ENCODE data around the gene EPS8L1. TPM values are rescaled to one million over a fixed set of nuclear protein-coding genes. Genes with fewer than 3 reads are reported as not detected.
"Not testable (repeated sequence)": the region's sequence is repeated elsewhere in the genome, so short reads cannot be mapped to it uniquely, and the experiment has no call there.

The EPS8L1 gene
- polyA plus RNA-seq, 1 donor (not counting 4 experiments of a cell fraction or from before 2014, with no cell fraction given), result 26.0 TPM

GRCh38 chr19:55058781-55059610 lies 16.7 kb upstream of the EPS8L1 start:
- Histone ChIP-seq H3K79me2 (ENCODE audit: control insufficient read depth, insufficient read depth, low read length) (peaks cover 14% of the 10 kb centered on the region), H3K9ac (ENCODE audit: control insufficient read depth, extremely low read depth, insufficient read depth, low read length) (no peak overlapping the region), H2AFZ (ENCODE audit: control insufficient read depth, low read length) (no peak overlapping the region), H3K9me1 (ENCODE audit: control insufficient read depth, extremely low read depth, insufficient read depth, low read length) (no peaks in the 10 kb centered on the region), H4K20me1 (ENCODE audit: control insufficient read depth, extremely low read depth, insufficient read depth, low read length) (no peaks in the 10 kb centered on the region), H3K9me3 (ENCODE audit: control insufficient read depth, low read depth, low read length) (peaks cover 1% of the 10 kb centered on the region), H3K36me3 (ENCODE audit: control insufficient read depth in 2 of 2, extremely low read depth in 1 of 2, insufficient read depth in 2 of 2, low read length in 2 of 2) (peaks cover 11 to 16% of the 10 kb centered on the region in 2 experiments), H3K4me3 (ENCODE audit: control insufficient read depth in 2 of 3, extremely low read depth in 1 of 3, insufficient read depth in 2 of 3, low read depth in 1 of 3, low read length in 3 of 3) (no peak overlapping the region), H3K4me1 (ENCODE audit: control insufficient read depth, extremely low read depth, insufficient read depth, low read length) (peaks cover 5% of the 10 kb centered on the region), H3K4me2 (ENCODE audit: control insufficient read depth, extremely low read depth, insufficient read depth, low read depth, low read length) (no peak overlapping the region), H3K27ac (ENCODE audit: control insufficient read depth, insufficient read depth, low read length) (no peak overlapping the region), H3K27me3 (ENCODE audit: control insufficient read depth, extremely low read depth, insufficient read depth, low read length) (no peaks in the 10 kb centered on the region)
- DNase-seq (ENCODE audit: low read depth, low spot score), result no peak
- FAIRE-seq, result no peak
- TF ChIP-seq, protein P1, sequence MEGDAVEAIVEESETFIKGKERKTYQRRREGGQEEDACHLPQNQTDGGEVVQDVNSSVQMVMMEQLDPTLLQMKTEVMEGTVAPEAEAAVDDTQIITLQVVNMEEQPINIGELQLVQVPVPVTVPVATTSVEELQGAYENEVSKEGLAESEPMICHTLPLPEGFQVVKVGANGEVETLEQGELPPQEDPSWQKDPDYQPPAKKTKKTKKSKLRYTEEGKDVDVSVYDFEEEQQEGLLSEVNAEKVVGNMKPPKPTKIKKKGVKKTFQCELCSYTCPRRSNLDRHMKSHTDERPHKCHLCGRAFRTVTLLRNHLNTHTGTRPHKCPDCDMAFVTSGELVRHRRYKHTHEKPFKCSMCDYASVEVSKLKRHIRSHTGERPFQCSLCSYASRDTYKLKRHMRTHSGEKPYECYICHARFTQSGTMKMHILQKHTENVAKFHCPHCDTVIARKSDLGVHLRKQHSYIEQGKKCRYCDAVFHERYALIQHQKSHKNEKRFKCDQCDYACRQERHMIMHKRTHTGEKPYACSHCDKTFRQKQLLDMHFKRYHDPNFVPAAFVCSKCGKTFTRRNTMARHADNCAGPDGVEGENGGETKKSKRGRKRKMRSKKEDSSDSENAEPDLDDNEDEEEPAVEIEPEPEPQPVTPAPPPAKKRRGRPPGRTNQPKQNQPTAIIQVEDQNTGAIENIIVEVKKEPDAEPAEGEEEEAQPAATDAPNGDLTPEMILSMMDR (optimal IDR thresholded peaks at IDR 0.05 in 1 of 3, IDR thresholded peaks at IDR 0.05 in 1 of 3, conservative IDR thresholded peaks at IDR 0.05 in 1 of 3; ENCODE audit: extremely low read depth in 1 of 3, insufficient read depth in 2 of 3, low read length in 3 of 3), result no peak
- TF ChIP-seq EZH2 (IDR thresholded peaks at IDR 0.05; ENCODE audit: low read length), result no peak
- dilution Hi-C loops (cut with MboI; ENCODE audit: extremely low pct_ligation_motif_present, low sequenced_read_pairs), result no loop called here

- H2AFZ ChIP-seq (ENCODE audit: control insufficient read depth, low read length); DNase-seq (ENCODE audit: low read depth, low spot score); H4K20me1 ChIP-seq (ENCODE audit: control insufficient read depth, extremely low read depth, insufficient read depth, low read length); H3K27ac ChIP-seq (ENCODE audit: control insufficient read depth, insufficient read depth, low read length); H3K9ac ChIP-seq (ENCODE audit: control insufficient read depth, extremely low read depth, insufficient read depth, low read length); H3K9me3 ChIP-seq (ENCODE audit: control insufficient read depth, low read depth, low read length); H3K9me1 ChIP-seq (ENCODE audit: control insufficient read depth, extremely low read depth, insufficient read depth, low read length); H3K27me3 ChIP-seq (ENCODE audit: control insufficient read depth, extremely low read depth, insufficient read depth, low read length); dilution Hi-C loops (cut with MboI; ENCODE audit: extremely low pct_ligation_motif_present, low sequenced_read_pairs); H3K4me1 ChIP-seq (ENCODE audit: control insufficient read depth, extremely low read depth, insufficient read depth, low read length); FAIRE-seq; H3K4me2 ChIP-seq (ENCODE audit: control insufficient read depth, extremely low read depth, insufficient read depth, low read depth, low read length); H3K4me3 ChIP-seq (ENCODE audit: control insufficient read depth in 2 of 3, extremely low read depth in 1 of 3, insufficient read depth in 2 of 3, low read depth in 1 of 3, low read length in 3 of 3): not testable (repeated sequence)
- peaks cover 11 to 15% of the 10 kb centered on the region in 2 experiments for H3K36me3 ChIP-seq (ENCODE audit: control insufficient read depth in 2 of 2, extremely low read depth in 1 of 2, insufficient read depth in 2 of 2, low read length in 2 of 2)
- peaks cover 14% of the 10 kb centered on the region for H3K79me2 ChIP-seq (ENCODE audit: control insufficient read depth, insufficient read depth, low read length)
Observed at GRCh38 chr19:55060287-55060686, 15.4 kb upstream of the EPS8L1 start.

All from keratinocyte (primary cell).